ENCODE data around the gene KLHDC4.
"Not testable (repeated sequence)": the region's sequence is repeated elsewhere in the genome, so short reads cannot be mapped to it uniquely, and the experiment has no call there.

Gene KLHDC4

GRCh38 chr16:87742781-87743490, 22.9 kb downstream of the KLHDC4 start:
- no peak for DNase-seq (ENCODE audit: low read depth)

DNA sequence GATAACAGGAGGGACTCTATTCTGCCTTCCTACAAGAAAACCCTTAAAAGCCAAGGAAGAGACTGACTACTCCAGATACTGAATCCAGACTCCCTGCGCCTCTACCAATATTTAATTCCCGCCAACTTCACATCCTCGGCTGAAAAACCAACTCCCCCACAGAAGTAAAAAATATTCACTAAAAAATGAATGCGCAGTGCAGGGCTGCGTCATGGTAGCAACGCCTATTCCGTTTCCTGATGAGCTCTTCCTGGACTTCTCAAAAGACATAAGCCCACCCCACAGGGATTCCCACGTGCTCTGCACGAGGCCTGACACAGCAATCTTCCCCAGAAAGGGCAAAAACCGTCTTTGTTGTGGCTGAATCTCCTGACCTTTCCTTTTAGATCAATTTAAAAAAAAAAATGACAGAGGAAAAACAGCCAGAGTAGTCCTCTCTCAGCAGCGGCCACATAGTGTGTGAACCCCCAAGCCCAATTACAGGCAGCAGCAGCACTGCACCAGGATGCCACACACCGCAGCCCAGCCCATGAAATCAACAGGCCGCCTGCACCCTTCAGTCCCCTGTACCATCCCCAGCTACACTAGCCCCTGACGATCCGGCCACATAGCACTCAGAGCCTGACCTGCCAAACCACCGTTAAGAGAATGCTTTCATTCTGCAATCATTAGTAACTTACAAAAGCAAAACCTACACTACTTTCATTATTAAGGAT, 23.9 kb downstream of the KLHDC4 start:
- DNase-seq (ENCODE audit: low read depth) = no peak

- DNase-seq (ENCODE audit: low read depth) = no peak
Measured at GRCh38 chr16:87740909-87741424, 24.8 kb downstream of the KLHDC4 start.

- DNase-seq (ENCODE audit: low read depth) = no peak
Measured at GRCh38 chr16:87740441-87740840, 25.3 kb downstream of the KLHDC4 start.

GRCh38 chr16:87739801-87740200, 26.0 kb downstream of the KLHDC4 start:
- no peak for DNase-seq (ENCODE audit: low read depth)

- no peak for DNase-seq (ENCODE audit: low read depth)
Measured at GRCh38 chr16:87736008-87736382, 29.8 kb downstream of the KLHDC4 start.

DNA sequence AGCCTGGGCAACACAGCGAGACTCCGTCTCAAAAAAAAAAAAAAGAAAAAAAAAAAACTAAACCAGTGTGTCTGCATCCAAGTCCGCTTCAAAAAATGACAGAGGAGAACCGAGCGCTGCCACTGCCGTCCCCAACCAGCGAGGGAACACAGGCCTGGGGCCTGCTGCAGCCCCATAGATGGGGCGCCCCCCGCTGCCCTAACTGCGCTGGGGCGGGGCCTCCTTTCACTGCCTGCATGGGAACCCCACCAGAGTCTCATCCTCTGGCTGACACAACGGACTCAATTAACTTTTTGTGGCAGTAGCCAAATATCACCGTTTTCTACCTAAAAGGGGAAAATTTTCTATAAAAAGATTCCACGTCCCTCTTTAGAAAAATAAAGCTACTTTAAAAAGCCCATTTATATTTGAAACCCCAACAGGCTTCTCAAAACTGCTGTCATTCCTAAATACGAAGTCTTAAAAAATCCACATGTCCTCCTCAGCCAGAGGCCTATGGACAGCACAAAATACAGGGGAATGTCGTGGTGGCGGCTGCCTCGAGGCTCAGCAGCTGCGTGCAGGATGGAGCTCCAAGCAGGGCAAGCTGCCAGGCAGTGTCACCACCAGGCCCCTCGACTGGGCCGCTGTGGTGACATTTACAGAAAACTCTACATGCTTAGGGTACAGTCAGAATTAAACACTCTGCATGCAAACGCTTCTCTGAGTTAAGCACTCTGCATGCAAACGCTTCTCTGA, 30.3 kb downstream of the KLHDC4 start:
- no peak for DNase-seq (ENCODE audit: low read depth)

GRCh38 chr16:87734644-87735043, 31.1 kb downstream of the KLHDC4 start:
- no peak for DNase-seq (ENCODE audit: low read depth)

GRCh38 chr16:87733190-87733589, 32.6 kb downstream of the KLHDC4 start:
- DNase-seq (ENCODE audit: low read depth) = no peak

- DNase-seq (ENCODE audit: low read depth) = no peak
Measured at GRCh38 chr16:87731607-87732006, 34.2 kb downstream of the KLHDC4 start.

GRCh38 chr16:87729266-87729954, 36.4 kb downstream of the KLHDC4 start:
- no peak for DNase-seq (ENCODE audit: low read depth)

- no peak for DNase-seq (ENCODE audit: low read depth)
Measured at GRCh38 chr16:87728026-87728425, 37.8 kb downstream of the KLHDC4 start.

DNA sequence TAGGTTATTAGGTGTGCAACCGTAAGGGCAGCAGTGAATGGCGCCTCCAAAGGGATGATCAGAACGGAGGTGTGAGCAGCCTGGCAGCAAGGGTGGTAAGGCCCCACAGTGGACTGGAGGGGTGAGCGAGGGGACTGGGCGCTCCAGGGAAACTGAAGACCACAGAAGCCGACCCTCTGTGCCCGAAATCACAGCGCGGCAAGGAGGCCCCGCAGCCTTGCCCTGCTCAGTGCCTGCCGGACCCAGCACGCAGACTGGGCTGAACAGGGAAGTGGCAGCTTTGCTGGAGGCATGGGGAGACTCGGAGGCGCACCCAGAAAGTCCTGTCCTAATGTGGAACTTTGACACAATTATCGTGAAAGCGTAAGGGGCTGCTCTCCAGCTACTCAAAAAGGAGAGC, 38.4 kb downstream of the KLHDC4 start:
- DNase-seq (ENCODE audit: low read depth) = no peak

- not testable (repeated sequence) for DNase-seq (ENCODE audit: low read depth)
Measured at GRCh38 chr16:87726577-87726976, 39.2 kb downstream of the KLHDC4 start.

GRCh38 chr16:87725596-87726235, 40.1 kb downstream of the KLHDC4 start:
- no peak for DNase-seq (ENCODE audit: low read depth)

GRCh38 chr16:87724490-87725291, 41.1 kb downstream of the KLHDC4 start:
- peak; percentile 16 for DNase-seq (ENCODE audit: low read depth)

- no peak for DNase-seq (ENCODE audit: low read depth)
Measured at GRCh38 chr16:87723226-87723623, 42.6 kb downstream of the KLHDC4 start.

- DNase-seq (ENCODE audit: low read depth) = no peak
Measured at GRCh38 chr16:87722590-87723225, 43.1 kb downstream of the KLHDC4 start.

GRCh38 chr16:87721622-87722585, 43.9 kb downstream of the KLHDC4 start:
- no peak for DNase-seq (ENCODE audit: low read depth)

Data from stimulated activated CD8-positive, alpha-beta memory T cell treated with anti-CD3 and anti-CD28 coated beads, Interleukin-12 subunit alpha, Interleukin-12 subunit beta, amount 100 ng/mL, for 1 hour (primary cell).